Mammary epithelial cell (primary cell): ENCODE results near the gene SLC44A2.
"Not testable (repeated sequence)": the region's sequence is repeated elsewhere in the genome, so short reads cannot be mapped to it uniquely, and the experiment has no call there.

Experiments used
- EZH2 ChIP-seq: IDR thresholded peaks from 2 replicates; pipeline ENCODE4 v1.6.1; 2012; ENCODE audit warnings: low read length, inconsistent platforms, borderline replicate concordance
- TF ChIP-seq, protein P1 (sequence below), 2 donors: IDR thresholded peaks in 1 of 2; conservative IDR thresholded peaks in 1 of 2; 2 replicates each; pipeline ENCODE4 v1.5.1; 2011 to 2012; ENCODE audit warnings: inconsistent platforms in 2 of 2, low read length in 2 of 2, mild to moderate bottlenecking in 2 of 2, control low read depth in 1 of 2, low read depth in 1 of 2; ENCODE audit not compliant: insufficient read depth in 1 of 2; ENCODE audit errors: extremely low read depth in 1 of 2

DNA sequence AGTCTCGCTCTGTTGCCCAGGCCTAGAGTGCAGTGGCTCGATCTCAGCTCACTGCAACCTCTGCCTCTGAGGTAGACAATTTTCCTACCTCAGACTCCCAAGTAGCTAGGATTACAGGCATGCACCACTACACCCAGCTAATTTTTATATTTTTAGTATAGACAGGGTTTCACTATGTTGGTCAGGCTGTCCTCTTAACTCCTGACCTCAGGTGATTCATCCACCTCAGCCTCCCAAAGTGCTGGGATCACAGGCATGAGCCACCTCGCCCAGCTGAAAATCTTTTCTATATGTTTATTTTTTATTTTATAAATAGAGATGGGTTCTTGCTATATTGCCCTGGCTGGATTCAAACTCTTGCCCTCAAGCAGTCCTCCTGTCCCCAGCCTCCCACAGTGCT is 46.6 kb downstream of the SLC44A2 start:
- TF ChIP-seq, protein P1, sequence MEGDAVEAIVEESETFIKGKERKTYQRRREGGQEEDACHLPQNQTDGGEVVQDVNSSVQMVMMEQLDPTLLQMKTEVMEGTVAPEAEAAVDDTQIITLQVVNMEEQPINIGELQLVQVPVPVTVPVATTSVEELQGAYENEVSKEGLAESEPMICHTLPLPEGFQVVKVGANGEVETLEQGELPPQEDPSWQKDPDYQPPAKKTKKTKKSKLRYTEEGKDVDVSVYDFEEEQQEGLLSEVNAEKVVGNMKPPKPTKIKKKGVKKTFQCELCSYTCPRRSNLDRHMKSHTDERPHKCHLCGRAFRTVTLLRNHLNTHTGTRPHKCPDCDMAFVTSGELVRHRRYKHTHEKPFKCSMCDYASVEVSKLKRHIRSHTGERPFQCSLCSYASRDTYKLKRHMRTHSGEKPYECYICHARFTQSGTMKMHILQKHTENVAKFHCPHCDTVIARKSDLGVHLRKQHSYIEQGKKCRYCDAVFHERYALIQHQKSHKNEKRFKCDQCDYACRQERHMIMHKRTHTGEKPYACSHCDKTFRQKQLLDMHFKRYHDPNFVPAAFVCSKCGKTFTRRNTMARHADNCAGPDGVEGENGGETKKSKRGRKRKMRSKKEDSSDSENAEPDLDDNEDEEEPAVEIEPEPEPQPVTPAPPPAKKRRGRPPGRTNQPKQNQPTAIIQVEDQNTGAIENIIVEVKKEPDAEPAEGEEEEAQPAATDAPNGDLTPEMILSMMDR (conservative IDR thresholded peaks at IDR 0.05 in 1 of 2, IDR thresholded peaks at IDR 0.05 in 1 of 2; ENCODE audit: extremely low read depth in 1 of 2, insufficient read depth in 1 of 2, low read depth in 1 of 2, low read length in 2 of 2) = not testable (repeated sequence)
- not testable (repeated sequence) for TF ChIP-seq EZH2
